ENCODE results near the gene ZP4.
"Not testable (repeated sequence)": the region's sequence is repeated elsewhere in the genome, so short reads cannot be mapped to it uniquely, and the experiment has no call there.

Gene ZP4

DNA sequence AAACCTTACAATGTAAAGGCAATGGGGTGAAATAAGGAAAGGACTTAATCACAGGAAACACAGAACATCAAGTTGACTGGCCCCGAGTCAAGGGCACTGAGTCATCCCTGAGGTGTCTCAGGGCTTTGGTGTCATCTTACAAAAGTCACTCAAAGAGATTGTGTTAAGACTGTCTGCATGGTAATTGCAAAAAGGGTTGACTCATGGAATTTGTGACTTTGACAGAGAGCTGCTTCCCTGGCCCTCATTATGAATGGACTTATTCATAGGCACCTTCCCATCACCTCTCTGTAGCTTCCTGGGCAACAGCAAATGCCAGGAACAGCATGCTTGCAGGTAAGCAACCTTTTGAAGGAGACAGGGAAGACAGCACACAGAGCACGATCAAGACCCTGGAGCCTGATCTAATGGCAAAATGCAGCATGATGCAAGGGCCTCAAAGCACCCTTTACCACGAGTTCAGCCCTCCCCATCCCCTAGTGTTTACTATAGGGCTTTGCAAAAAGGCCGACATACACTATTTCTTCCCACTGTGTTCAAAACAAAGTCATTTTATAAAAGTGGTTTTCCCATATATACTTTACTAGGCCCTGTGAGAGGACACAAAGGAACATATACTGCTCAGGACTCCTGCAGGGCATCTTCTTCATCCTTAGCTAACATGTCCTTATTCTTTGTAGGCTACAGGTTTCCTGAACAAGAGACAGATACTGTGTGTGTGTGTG lies 17.1 kb downstream of the ZP4 start:
- no peak for DNase-seq

DNA sequence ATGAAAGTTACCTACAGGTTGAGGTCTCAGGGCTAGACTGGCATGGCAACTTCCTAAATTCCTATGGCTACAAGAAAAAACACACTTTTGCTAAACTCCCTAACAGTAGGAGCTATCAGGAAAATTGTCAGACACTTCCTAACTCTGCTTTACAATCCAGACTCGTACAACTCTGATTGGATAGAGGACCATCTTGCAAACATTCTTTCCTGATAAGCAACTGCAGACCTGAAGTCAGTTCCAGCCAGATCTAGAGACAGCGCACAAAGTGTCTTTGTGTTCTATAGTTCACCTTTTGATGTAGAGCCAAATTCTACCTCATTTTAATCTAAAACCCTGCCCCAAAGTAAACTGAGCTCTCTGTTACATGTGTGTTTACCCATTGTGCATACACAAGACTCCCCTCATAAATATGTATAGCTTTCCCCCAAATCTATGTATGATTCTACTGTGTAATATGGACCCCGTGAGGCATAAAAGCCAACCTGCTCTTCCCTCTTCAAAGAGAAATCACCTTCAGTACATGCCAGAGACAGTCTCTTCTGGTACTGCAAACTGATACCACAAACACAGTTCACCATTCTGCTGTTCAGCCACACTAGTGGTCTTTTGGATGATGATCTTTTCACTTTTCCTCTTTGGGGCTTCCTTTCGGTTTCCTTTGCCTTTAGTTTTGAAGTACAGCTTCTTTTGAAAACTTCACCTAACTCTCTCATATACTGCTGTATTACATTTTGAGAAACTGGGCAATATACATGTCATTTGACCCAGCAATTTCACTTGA lies 21.7 kb downstream of the ZP4 start:
- no peak for DNase-seq

GRCh38 chr1:237867380-237867888 lies 23.3 kb downstream of the ZP4 start:
- no peak for DNase-seq

DNA sequence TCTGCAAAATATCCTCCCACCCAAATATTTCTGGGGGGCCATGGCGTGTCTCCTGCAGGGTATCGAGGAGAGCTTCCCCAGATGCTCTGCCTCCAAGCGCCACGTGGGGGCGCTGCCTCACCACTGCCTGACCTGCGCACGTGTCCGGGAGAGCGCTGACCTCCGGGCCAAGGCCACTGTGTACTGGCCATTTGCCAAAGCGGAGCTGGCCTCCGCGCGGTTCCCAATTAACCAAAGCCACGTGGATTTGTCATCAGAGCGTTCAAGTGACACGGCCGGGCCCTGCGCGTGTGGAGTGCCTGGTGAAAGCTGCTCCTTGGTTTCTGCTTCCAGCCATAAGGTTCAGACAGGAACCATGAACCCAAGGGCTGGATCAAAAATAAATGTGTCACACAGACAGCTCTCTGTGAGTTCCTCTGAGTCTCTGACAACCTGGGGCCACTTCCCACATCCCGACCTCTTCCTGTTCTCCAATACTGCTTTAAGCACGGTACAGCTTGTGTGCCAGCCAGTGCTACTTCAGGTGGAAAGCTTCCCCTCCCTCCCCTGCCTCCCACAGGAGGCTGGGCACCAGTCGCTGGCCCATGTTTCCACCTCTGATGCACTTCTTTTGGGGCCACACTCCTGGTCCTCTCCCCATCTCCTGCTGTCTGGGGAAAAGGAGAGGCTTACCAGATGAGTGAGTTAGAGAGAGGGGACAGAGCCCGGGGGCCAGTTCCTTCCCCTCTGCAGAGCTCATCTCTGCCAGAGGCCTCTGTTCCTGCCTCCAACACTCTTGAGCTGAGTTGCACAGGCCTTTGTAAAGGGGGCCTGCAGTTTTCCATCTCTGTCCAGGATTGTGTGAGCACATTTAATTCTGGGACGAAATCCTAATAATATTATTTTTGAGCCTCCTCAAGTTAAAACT lies 26.1 kb downstream of the ZP4 start:
- DNase-seq: peak; percentile 39

- no peak for DNase-seq
Measured at GRCh38 chr1:237863234-237863633, 27.5 kb downstream of the ZP4 start.

GRCh38 chr1:237861944-237862343 lies 28.8 kb downstream of the ZP4 start:
- DNase-seq: no peak

GRCh38 chr1:237858992-237859391 lies 31.7 kb downstream of the ZP4 start:
- no peak for DNase-seq

- no peak for DNase-seq
Measured at GRCh38 chr1:237857455-237857854, 33.3 kb downstream of the ZP4 start.

- DNase-seq: no peak
Measured at GRCh38 chr1:237852342-237852741, 38.4 kb downstream of the ZP4 start.

DNA sequence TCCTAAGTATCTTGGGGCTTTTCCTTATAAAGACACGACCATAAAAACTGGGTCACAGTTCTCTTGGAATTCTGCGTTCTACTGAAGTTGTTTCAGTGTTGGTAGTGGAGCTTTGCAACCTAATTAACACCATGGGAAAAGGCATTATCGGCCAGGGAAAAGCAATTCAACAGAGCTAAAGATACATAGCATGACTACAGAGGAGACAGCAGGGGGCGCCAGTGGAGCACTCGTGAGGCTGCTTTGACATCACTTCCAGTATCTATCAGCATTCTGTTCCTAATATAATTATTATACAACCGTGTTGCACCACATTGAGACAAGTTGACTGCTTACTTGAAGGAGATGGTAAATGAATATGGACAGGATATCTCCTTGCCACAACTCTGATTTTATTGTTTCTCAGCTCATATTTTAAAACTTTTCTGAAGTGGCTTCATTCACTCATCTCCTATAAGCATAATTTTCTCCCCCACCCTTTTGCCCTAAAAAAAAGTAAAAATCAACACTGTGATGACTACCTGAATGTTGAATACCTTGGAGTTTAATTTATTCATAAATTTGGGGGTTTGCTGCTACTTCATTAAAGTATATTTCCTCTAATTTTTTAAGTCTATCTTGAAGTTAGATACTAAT lies 39.4 kb downstream of the ZP4 start:
- DNase-seq: peak; percentile 48

GRCh38 chr1:237843516-237843915 lies 47.2 kb downstream of the ZP4 start:
- not testable (repeated sequence) for DNase-seq

GRCh38 chr1:237841485-237841884 lies 49.2 kb downstream of the ZP4 start:
- DNase-seq: no peak

DNA sequence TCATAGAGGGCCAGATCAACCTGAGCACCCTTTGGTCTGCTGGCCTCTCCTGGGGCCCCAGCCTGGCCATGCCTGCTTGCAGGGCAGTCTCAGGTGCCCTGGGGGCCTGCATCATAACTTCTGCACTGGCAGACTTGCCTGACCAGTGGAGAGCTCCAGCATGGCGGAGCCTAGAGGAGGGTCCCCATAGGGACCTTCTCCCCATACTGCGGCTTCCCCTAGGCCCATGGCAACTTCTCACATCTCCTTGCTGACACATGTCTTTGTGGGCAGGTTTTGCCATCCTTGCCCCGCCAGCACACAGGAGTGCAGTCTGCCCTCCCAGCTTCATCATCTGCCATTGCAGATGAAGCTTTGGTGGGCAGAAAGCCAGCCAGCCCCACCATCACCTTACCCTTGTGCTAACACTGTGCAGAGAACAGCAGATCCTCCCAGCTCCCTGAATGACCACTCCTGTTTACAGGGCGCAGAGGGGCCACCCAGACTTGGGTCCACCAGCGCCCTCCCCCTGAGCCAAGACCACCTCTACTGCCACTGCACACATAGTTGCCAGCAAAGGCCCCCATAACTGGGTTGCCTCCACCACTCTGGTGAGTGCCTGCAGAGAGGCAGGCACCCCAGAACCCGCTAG lies 51.7 kb downstream of the ZP4 start:
- DNase-seq: no peak

DNA sequence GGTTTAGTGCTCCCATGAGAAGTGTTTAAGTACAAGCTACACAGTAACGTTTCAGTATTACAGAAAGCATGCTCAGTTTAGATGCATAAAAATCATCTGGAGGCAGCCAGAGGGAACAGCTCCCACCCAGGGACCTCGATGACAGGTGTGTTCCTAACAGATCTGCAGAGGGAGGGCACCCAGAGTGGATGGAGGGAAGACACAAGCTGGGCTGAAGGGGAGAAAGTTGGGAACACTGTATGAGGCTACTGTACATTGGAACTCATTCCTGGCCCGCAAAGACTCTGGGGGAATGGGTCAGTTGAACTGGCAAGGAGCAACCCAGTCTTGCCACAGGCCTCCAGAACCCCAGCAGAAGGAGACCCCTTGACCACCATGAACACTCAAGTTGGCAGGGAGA lies 52.4 kb downstream of the ZP4 start:
- DNase-seq: no peak

- no peak for DNase-seq
Measured at GRCh38 chr1:237834461-237834860, 56.3 kb downstream of the ZP4 start.

GRCh38 chr1:237834048-237834447 lies 56.7 kb downstream of the ZP4 start:
- no peak for DNase-seq

- no peak for DNase-seq
Measured at GRCh38 chr1:237832858-237833257, 57.9 kb downstream of the ZP4 start.
